ENCODE results near the gene NDUFS8.

DNA sequence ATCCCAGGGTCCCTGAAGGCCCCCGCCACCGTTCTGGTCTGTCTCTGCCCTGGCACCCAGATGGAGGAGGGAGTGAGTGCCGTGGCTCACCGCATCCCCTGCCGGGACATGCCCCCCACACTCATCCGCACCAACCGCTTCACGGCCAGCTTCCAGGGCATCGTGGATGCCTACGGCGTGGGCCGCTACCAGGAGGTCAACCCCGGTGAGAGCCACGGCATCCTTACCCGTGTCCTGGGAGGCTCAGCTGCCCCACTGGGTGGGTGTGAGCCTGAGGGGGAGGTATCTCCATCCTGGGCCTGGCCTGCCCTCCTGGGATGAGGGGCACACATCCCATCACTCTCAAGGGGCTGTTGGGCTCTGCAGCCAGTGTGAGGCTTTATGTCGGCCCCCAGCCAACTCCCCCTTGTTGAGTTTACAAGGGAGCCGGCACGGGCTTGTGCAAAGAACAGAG, 14.4 kb downstream of the NDUFS8 start:
- TF ChIP-seq, protein P1, sequence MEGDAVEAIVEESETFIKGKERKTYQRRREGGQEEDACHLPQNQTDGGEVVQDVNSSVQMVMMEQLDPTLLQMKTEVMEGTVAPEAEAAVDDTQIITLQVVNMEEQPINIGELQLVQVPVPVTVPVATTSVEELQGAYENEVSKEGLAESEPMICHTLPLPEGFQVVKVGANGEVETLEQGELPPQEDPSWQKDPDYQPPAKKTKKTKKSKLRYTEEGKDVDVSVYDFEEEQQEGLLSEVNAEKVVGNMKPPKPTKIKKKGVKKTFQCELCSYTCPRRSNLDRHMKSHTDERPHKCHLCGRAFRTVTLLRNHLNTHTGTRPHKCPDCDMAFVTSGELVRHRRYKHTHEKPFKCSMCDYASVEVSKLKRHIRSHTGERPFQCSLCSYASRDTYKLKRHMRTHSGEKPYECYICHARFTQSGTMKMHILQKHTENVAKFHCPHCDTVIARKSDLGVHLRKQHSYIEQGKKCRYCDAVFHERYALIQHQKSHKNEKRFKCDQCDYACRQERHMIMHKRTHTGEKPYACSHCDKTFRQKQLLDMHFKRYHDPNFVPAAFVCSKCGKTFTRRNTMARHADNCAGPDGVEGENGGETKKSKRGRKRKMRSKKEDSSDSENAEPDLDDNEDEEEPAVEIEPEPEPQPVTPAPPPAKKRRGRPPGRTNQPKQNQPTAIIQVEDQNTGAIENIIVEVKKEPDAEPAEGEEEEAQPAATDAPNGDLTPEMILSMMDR (IDR thresholded peaks at IDR 0.05): no peak
- TF ChIP-seq POLR2A (IDR thresholded peaks at IDR 0.05): no peak
